SK-N-SH treated with all-trans-retinoic acid at 6 μM for 48 hours (cell line): Measurements from ENCODE around the gene CENPP.

Source experiments
- ARNTL ChIP-seq: fragments of 450-650 bp; formaldehyde crosslinking; IDR thresholded peaks from 2 replicates; pipeline ENCODE4 v1.5.0; 2020; ENCODE audit warnings: low read depth, mild to moderate bottlenecking, moderate library complexity, borderline replicate concordance
- BACH2 ChIP-seq: fragments of 250-450 bp; sonication (Bioruptor Pico); IDR thresholded peaks from 2 replicates; pipeline ENCODE4 v1.9.0; 2021; ENCODE audit warnings: mild to moderate bottlenecking, borderline replicate concordance
- ESRRG ChIP-seq: fragments of 250-450 bp; sonication (Bioruptor Pico); IDR thresholded peaks from 2 replicates; pipeline ENCODE4 v1.6.1; 2021; ENCODE audit warnings: mild to moderate bottlenecking
- GLIS3 ChIP-seq: fragments of 250-450 bp; sonication (Bioruptor Pico); IDR thresholded peaks from 2 replicates; pipeline ENCODE4 v1.5.0; 2020; ENCODE audit warnings: mild to moderate bottlenecking, moderate library complexity
- ISL1 ChIP-seq: fragments of 250-450 bp; sonication (Bioruptor Pico); IDR thresholded peaks from 2 replicates; pipeline ENCODE4 v2.1.2; 2022; ENCODE audit warnings: mild to moderate bottlenecking, moderate library complexity
- SNAI2 ChIP-seq: fragments of 250-450 bp; sonication (Bioruptor Pico); IDR thresholded peaks from 2 replicates; pipeline ENCODE4 v1.5.0; 2020; ENCODE audit warnings: mild to moderate bottlenecking, moderate library complexity
- TOX ChIP-seq: fragments of 250-450 bp; sonication (Bioruptor Pico); IDR thresholded peaks from 2 replicates; pipeline ENCODE4 v1.8.0; 2021; ENCODE audit warnings: mild to moderate bottlenecking, moderate library complexity, borderline replicate concordance
- ZFP3 ChIP-seq: fragments of 250-450 bp; sonication (Bioruptor Pico); IDR thresholded peaks from 2 replicates; pipeline ENCODE4 v1.5.0; 2020; ENCODE audit warnings: mild to moderate bottlenecking, moderate library complexity
- ZFP30 ChIP-seq: fragments of 450-650 bp; formaldehyde crosslinking; IDR thresholded peaks from 2 replicates; pipeline ENCODE4 v1.5.0; 2022; ENCODE audit warnings: mild to moderate bottlenecking, moderate library complexity
- ZNF70 ChIP-seq: fragments of 450-650 bp; formaldehyde crosslinking; IDR thresholded peaks from 2 replicates; pipeline ENCODE4 v1.5.0; 2020; ENCODE audit warnings: mild to moderate bottlenecking, moderate library complexity
- ZNF8 ChIP-seq: fragments of 450-650 bp; formaldehyde crosslinking; IDR thresholded peaks from 2 replicates; pipeline ENCODE4 v1.5.0; 2020; ENCODE audit warnings: mild to moderate bottlenecking, moderate library complexity
- TF ChIP-seq, protein P1 (sequence below): fragments of 250-450 bp; sonication (Bioruptor Pico); IDR thresholded peaks from 2 replicates; pipeline ENCODE4 v1.5.1; 2020; ENCODE audit warnings: low read depth, mild to moderate bottlenecking, moderate library complexity
- TF ChIP-seq, protein P2 (sequence below): fragments of 250-450 bp; sonication (Bioruptor Pico); IDR thresholded peaks from 2 replicates; pipeline ENCODE4 v1.8.0; 2020; ENCODE audit warnings: mild to moderate bottlenecking, moderate library complexity, borderline replicate concordance
- TF ChIP-seq, protein P3 (sequence below): fragments of 250-450 bp; sonication (Bioruptor Pico); IDR thresholded peaks from 2 replicates; pipeline ENCODE4 v1.5.1; 2021; ENCODE audit warnings: mild to moderate bottlenecking, moderate library complexity

DNA sequence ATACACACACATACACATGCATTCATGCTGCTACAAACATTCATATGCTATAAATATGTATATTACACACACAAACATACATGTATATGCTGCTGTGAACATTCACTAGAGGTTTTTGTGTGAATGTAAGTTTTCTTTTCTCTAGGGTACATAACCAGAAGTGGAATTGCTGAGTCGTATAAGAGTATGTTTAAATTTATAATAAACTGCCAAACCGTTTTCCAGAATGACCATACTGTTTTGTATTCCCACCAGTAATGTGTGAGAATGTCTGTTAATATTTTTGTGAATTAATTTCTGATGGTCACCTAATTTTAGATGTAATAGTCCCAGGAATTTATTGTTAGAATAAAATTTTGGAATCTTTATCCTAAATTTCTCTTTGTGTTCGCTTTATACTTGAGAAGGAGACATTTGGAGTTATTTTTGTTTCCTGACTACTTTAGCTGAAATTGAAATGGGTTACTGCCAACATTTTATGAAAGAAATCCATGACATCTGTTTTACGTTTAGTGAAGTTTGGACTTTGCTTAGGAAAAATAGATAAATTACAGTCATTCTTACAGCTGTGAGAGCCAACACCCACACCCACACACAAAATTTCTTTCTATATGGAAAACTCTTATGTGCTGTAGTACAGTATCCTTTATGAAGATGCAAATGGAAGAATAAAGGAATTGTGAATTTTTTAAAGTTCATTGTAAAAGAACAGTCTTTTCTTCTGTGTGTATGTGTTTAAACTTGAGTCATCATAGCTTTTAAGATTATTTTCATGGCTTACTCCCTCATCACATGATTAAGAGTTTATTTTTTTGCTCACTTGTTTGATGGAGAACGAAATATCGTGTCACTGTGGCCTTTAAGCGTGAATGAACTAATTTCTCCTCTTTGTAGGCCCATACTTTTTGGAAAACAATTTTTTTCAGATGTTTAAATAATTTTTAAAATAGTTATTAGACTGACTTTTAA, 24.3 kb downstream of the CENPP start:
- TF ChIP-seq ARNTL (CRISPR knock-in tag) (no peak), ISL1 (no peak), ZNF8 (no peak), ZFP30 (no peak), ZNF70 (CRISPR knock-in tag) (no peak), ESRRG (CRISPR knock-in tag) (no peak), GLIS3 (CRISPR knock-in tag) (no peak), ZFP3 (no peak), BACH2 (no peak), SNAI2 (CRISPR knock-in tag) (no peak), TOX (CRISPR knock-in tag) (no peak)
- TF ChIP-seq, protein P1, sequence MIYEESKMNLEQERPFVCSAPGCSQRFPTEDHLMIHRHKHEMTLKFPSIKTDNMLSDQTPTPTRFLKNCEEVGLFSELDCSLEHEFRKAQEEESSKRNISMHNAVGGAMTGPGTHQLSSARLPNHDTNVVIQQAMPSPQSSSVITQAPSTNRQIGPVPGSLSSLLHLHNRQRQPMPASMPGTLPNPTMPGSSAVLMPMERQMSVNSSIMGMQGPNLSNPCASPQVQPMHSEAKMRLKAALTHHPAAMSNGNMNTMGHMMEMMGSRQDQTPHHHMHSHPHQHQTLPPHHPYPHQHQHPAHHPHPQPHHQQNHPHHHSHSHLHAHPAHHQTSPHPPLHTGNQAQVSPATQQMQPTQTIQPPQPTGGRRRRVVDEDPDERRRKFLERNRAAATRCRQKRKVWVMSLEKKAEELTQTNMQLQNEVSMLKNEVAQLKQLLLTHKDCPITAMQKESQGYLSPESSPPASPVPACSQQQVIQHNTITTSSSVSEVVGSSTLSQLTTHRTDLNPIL (CRISPR knock-in tag) = no peak
- TF ChIP-seq, protein P2, sequence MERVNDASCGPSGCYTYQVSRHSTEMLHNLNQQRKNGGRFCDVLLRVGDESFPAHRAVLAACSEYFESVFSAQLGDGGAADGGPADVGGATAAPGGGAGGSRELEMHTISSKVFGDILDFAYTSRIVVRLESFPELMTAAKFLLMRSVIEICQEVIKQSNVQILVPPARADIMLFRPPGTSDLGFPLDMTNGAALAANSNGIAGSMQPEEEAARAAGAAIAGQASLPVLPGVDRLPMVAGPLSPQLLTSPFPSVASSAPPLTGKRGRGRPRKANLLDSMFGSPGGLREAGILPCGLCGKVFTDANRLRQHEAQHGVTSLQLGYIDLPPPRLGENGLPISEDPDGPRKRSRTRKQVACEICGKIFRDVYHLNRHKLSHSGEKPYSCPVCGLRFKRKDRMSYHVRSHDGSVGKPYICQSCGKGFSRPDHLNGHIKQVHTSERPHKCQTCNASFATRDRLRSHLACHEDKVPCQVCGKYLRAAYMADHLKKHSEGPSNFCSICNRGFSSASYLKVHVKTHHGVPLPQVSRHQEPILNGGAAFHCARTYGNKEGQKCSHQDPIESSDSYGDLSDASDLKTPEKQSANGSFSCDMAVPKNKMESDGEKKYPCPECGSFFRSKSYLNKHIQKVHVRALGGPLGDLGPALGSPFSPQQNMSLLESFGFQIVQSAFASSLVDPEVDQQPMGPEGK (CRISPR knock-in tag) = no peak
- TF ChIP-seq, protein P3, sequence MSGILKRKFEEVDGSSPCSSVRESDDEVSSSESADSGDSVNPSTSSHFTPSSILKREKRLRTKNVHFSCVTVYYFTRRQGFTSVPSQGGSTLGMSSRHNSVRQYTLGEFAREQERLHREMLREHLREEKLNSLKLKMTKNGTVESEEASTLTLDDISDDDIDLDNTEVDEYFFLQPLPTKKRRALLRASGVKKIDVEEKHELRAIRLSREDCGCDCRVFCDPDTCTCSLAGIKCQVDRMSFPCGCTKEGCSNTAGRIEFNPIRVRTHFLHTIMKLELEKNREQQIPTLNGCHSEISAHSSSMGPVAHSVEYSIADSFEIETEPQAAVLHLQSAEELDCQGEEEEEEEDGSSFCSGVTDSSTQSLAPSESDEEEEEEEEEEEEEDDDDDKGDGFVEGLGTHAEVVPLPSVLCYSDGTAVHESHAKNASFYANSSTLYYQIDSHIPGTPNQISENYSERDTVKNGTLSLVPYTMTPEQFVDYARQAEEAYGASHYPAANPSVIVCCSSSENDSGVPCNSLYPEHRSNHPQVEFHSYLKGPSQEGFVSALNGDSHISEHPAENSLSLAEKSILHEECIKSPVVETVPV = no peak
